SK-N-DZ (cell line): ENCODE measurements around the gene FAM110C. TPM values are rescaled to one million over a fixed set of nuclear protein-coding genes. Genes with fewer than 3 reads are reported as not detected.
"Not testable (repeated sequence)": the region's sequence is repeated elsewhere in the genome, so short reads cannot be mapped to it uniquely, and the experiment has no call there.

Experiments used
- DNase-seq: peaks from one replicate; pipeline ENCODE4 v3.0.0-alpha.2; 2015; ENCODE audit warnings: low spot score
- polyA plus RNA-seq, 2 experiments: library from polyadenylated mRNA; depleted of rRNA; stranded (reverse); fragments of >200 nt; gene quantifications; 2 replicates each; pipeline ENCODE4 v1.2.3, GENCODE V29; 2014

The FAM110C gene
- polyA plus RNA-seq (2014; cell fraction: cytosol; rRNA removed), result not detected in 2 replicates
- polyA plus RNA-seq (2014; cell fraction: nucleus; rRNA removed), result not detected in 2 replicates

DNA sequence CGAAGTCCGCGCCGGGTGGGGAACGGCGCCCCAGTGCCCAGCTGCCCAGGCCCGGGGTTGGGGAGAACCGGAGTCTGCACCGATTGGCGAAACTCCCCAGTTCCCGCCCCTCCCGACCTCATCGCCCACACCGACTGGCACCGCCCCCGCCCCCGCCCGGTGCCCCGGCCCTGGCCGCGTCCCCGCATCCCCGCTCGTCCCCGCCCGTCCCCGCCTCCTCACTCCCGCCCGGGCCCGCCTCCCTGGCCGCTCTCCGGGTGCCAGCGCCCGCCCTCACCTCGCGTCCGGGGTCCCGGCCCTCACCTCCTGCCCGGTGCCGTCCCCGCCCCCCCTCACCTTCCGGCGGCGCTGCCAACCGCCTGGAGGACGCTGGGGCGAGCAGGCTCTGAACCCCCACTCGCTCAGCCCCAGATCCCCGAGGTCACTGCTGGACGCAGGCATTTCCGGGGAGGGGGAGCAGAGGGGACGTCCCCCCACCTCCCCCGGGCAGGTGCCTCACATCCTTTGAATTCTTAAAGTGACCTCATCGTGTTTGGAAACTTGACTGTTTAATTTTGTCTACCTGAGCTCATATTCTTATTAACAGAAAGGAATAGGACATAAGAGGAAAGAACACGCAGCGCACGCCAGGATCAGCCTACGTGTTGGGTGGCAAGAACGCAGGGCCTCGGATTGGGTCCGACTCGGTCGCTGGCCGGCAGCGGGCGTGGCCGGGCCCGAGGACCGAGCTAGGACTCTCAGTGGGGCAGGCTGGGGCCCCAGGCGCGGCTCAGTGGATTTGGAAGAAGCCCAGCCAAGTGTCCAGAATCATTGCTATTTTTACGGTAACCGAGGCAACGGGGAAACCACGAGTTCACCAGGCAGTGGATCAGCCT lies at the start of gene FAM110C:
Gene FAM110C, minus strand, starts transcription at position 35 of the 875 bp plus-strand sequence. CDS start 120 bp downstream, outside the sequence.
- DNase-seq, result no peak

DNA sequence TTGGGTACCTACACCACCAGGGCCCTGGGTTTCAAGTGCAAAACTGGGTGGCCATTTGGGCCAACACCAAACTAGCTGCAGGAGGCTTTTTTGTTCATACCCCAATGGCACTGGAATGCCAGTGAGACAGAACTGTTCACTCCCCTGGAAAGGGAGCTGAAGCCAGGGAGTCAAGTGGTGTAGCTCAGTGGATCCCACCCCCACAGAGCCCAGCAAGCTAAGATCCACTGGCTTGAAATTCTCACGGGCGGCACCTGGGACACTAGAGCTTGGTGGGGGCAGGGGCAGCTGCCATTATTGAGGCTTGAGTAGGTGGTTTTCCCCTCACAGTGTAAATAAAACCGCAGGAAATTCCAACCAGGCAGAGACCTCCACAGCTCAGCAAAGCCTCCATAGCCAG lies 46.0 kb upstream of the FAM110C start:
- DNase-seq, result no peak

- DNase-seq, result no peak
Observed at GRCh38 chr2:90645-91312, 44.5 kb upstream of the FAM110C start.

DNA sequence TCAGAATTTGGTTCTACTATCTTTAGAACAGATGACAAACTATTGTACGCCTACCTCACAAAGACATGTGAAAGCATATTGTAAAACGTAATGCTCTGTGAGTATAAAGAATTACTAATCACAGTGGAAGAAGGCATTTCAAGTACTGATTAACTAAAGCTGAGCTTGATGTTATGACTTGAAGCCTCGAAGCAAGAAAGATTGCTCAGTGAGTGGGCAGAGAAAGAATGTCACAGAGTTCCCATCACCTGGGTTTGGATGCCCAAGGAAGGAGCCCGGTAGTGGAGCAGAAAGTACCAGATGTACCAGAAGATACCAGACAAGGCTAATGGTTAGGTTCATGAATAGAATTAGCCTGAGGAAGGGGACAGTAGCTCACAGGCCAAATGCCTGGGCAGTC lies 39.5 kb upstream of the FAM110C start:
- DNase-seq, result no peak

DNA sequence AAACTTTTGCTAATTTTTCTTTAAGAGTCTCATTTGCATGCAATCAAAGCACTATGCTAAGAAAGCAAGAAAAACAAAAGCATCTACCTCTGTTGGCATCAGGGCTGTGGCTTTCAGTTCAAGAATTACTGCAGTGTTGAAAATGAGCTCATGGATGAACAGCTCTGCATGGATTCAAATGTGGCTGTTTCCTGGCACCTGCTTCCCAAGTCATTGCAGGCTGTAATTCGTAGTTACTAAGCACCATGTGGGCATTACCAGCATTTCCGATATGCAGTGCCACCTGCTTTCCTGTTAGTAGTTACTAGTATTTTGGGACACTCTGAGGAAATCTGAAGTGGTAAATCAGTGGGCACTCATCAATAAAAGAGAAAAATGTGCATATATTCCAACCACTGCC lies 37.8 kb upstream of the FAM110C start:
- no peak for DNase-seq

DNA sequence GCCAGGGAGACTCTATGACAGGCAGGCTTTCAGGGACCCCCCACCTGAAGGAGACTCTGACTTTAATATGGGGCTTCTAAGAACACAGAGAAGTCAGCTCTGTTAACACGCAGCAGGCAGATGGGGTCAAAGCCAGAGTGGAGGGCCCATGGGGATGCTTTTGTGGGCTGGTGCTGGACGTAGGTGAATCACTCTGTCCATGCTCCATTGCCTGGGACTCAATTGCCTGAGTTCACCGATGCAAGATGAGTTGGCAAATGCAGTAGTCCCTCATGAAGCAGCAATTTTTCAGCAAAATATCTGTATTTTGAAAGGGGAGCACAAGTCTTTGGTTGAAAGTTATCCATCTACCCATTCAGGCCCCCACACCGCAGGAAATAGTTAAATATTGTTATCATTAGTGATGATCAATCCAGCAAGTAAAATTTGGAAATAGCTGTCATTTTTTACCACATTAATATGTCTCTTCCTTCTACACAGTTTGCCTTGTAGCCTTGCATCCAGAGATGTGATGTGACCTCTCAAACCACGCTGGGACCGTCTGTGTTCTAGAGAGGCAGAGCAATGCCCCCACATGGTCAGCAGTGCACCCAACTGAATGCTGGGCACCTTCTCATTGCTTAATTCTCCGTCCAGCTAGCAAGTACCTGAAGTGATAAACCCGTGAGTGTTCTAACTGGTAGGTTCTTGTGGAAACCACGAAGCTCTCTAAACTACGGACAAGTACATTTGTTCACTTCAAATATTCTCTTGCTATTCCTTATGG lies 34.8 kb upstream of the FAM110C start:
- DNase-seq, result no peak

DNA sequence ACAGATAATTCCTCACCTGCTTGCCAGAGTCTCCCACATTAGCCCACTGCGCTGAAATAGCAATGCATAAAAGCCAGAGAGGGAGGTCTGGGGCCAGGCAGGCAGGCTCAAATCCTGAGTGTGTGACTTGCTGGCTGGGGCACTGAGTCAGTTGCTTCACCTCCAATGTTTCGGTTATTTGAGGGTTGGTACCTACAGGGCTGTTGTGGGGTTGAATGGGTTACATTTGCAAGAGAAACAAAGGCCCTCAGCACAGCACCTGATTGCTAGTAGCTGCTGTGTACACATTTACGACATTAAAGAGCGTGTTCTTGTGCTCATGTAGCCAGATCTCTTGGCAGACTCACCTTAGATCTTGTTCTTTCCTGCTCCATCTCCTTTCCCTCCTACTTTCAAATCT lies 34.1 kb upstream of the FAM110C start:
- DNase-seq, result no peak

DNA sequence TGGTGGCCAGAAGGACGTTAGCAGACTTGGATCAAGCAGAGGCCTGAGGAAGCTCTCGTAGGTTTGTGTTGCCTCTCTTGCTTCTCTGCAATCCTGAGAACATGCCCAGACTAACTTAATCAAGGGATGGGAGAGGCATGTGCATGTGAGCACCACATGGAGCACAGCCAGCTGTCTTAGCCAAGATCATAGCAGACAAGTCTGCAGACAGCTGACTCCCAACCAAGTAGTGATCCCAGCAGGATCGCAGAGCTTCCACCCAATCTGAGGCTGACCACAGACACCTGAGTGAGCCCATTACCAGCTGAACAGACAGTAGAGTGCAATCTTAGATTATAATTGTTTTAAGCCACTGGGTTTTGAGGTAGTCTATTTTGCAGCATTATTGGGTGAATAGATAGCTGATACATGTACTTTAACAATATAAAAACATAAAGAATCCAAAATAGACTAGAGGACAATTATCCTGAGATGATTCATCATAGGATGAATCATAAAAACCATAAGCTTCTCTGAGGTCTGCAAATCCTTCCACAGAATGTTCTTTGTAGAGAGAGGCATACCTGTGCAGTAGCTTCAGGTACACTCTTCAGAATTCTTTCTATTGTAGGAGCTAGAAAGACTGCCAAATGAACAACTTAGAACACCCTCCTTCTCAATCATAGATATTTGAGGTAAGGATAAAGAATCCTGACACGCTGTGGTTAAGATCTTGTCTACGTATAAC lies 25.2 kb upstream of the FAM110C start:
- DNase-seq, result no peak

DNA sequence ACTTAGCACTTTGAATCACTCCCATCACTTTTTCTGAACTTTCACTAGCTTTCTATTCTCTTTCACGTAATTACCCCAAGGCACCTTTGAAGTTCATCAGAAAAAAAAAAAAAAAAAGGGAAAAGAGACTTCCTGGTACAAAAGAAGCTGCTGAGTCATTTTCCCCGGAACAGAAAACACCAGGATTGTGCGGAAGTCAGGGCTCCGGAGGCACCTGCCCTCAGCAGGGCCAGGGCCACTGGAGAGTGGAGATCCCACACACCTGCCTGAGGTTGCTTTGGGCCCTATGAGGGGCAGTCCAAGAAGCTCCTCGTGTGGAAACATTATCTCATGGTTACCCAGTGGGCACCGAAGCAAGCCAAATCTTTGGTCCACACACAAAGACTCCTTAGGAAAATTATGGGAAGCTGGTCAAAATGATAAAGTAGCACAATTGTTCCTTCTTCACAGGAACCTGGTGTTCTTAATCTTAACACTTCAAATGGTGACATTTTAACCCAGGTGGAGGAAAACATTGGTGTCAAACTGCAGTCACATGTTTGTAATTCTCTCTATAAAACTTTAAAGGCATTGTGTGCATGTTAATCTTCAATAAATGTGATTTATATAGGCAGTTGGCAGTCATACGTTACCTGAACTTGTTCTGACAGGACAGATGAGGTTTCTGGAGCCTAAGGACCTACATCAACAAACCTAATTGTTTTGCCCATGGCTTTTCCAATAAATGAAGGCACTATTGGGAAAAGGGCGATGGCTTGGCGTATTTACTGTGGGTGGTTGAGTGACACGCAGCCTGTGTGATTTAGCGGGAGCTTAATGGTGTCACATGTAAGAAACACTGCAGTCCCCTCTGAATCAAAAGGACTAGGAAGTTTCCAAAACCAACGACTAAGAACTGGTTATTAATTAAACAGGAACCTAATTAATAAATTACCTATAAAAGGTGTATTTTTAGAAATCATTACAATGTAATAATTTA lies 23.4 kb upstream of the FAM110C start:
- no peak for DNase-seq

DNA sequence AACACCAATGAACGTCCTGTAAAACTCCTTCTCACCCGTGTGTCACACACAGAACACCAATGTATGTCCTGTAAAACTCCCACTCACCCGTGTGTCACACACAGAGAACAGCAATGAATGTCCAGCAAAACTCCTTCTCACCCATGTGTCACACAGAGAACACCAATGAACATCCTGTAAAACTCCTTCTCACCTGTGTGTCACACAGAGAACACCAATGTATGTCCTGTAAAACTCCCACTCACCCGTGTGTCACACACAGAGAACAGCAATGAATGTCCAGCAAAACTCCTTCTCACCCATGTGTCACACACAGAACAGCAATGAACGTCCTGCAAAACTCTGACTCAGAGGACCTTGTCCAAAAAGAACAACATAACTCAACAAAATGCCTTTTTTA lies 22.3 kb upstream of the FAM110C start:
- not testable (repeated sequence) for DNase-seq

DNA sequence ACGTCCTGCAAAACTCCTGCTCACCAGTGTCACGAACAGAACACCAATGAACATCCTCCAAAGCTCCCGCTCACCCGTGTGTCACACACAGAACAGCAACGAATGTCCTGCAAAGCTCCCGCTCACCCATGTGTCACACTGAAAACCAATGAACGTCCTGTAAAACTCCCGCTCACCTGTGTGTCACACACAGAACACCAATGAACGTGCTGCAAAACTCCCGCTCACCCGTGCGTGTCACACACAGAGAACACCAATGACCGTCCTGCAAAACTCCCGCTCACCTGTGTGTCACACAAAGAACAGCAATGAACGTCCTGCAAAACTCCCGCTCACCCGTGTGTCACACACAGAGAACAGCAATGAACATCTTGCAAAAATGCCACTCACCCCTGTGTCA lies 20.5 kb upstream of the FAM110C start:
- DNase-seq, result no peak

- DNase-seq, result no peak
Observed at GRCh38 chr2:65121-65520, 18.8 kb upstream of the FAM110C start.

DNA sequence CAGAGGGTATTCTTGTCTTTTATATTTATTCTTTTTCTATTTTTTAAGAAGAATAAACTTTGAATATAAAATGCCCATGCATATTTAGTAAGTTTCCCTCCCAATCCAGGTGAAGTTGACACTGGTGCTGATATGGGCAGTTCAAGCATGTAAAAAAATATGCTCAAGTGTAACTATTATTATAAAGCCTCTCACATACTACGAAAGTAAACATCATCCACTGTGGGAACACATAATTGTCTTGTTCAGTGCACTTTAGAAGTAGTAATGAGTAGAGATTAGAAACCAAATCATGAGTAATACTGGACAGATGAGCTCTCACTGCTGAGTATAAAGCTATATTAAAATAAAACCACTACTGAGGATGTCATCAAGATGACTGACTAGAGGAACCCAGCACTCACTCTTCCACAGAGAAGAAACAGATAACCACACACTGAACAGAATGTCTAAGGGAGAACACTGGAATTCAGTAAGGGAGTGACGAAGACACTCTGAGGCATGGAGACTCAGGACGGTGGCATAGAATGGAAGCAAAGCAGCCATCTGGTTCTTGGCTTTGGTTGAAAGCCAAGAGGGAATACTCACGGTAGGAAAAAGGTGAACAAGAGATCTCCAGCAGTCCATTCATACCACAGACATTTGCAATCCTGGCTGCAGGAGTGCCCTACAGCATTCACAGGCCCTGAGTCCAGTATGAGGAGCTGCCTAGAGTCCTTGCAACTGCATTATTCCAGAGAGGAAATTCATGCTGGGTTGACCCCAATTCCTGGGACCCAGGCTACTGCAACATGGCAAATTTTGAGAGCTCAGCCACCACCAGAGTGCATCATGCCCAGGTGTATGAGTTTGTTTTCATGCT lies 9.5 kb upstream of the FAM110C start:
- DNase-seq, result no peak

- DNase-seq, result no peak
Observed at GRCh38 chr2:51613-52012, 5.3 kb upstream of the FAM110C start.

DNA sequence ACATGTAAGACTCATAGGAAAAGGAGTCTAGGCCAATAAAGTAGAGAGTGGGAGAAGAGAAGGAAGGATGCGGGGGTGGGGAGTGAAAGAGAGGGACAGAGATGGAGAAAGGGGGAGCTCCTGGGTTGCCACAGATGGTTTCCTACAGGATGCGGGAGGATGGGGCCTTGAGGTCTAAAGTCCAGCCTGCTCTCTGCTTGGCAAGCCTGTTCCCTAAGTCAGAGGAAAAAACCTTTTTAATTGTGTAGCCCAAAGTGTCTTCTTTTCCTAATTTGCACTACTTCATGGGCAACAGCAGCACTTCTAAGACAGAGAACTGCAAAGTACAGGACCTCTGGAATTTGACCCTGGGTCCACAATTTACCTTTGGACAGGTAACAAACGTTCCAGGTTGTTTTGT lies 1.4 kb upstream of the FAM110C start:
- no peak for DNase-seq

- DNase-seq, result no peak
Observed at GRCh38 chr2:47346-47725, 1.0 kb upstream of the FAM110C start.

DNA sequence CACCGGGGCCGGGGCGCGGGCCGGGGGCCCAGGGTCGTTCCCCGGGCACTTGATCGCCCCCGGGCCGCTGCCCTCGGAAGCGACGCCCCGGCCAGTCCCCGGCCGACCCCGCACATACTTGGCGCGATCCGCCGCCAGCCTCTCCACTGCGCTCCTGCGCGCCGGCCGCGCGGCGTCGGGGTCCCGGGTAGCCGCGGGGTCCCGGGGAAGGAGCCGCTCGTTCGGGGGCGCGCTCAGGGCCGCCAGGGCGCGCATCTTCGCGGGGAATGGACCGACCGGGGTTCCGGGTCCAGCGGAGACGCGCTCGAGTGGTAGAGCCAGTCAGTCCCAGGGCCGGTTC lies 204 bp downstream of the FAM110C start:
- DNase-seq, result no peak

DNA sequence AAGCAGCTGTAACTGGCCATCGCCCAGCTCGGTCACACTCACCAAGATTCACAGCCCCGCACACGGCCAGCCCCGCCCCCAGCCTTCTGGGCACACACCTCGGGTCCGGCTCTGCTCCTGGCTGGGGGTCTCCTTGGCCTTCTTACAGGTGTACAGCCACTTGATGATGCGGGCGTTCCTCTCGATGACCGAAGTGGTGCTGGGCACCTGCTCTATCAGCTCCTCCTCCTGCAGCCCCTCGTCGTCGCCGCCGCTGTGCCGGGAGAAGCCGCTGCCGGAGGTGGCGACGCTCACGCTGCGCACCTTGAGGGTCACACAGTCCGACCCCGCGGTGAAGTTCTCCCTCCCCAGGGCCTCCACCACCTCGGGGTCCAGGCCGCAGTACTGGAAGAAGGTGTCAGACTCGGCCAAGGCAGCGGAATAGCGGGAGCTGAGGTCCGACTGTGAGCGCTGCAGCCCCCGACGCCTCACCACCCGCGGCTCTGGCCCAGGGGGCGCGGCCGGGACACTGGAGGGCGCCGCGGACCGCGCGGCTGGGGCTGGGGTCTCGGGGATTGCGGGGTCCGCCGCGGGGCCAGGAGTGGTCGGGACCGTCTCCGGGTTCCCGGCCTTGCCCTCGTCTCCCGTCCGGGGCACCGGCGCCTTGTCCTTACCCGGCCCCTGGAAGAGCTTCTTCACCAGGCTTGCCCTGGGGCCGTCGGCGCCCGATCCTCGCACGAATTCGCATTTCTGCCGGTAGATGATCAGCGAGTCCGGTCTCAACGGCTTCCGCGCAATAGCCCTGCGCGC lies 769 bp downstream of the FAM110C start:
- DNase-seq, result no peak
